ENCODE measurements around the gene TK2.

- TF ChIP-seq ETV6 (CRISPR knock-in tag; IDR thresholded peaks at IDR 0.05) (no peak), SMAD4 (CRISPR knock-in tag; IDR thresholded peaks at IDR 0.05) (no peak), ZNF396 (CRISPR knock-in tag; IDR thresholded peaks at IDR 0.05; ENCODE audit: borderline replicate concordance) (no peak)
- TF ChIP-seq, protein P1, sequence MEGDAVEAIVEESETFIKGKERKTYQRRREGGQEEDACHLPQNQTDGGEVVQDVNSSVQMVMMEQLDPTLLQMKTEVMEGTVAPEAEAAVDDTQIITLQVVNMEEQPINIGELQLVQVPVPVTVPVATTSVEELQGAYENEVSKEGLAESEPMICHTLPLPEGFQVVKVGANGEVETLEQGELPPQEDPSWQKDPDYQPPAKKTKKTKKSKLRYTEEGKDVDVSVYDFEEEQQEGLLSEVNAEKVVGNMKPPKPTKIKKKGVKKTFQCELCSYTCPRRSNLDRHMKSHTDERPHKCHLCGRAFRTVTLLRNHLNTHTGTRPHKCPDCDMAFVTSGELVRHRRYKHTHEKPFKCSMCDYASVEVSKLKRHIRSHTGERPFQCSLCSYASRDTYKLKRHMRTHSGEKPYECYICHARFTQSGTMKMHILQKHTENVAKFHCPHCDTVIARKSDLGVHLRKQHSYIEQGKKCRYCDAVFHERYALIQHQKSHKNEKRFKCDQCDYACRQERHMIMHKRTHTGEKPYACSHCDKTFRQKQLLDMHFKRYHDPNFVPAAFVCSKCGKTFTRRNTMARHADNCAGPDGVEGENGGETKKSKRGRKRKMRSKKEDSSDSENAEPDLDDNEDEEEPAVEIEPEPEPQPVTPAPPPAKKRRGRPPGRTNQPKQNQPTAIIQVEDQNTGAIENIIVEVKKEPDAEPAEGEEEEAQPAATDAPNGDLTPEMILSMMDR (IDR thresholded peaks at IDR 0.05), result no peak
- TF ChIP-seq, protein P2, sequence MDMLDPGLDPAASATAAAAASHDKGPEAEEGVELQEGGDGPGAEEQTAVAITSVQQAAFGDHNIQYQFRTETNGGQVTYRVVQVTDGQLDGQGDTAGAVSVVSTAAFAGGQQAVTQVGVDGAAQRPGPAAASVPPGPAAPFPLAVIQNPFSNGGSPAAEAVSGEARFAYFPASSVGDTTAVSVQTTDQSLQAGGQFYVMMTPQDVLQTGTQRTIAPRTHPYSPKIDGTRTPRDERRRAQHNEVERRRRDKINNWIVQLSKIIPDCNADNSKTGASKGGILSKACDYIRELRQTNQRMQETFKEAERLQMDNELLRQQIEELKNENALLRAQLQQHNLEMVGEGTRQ (CRISPR knock-in tag; IDR thresholded peaks at IDR 0.05), result no peak
These were observed 30.8 kb upstream of the TK2 start for GRCh38 chr16:66580605-66581209.
